Astrocyte of the spinal cord (primary cell): ENCODE measurements around the gene FGF19.

Experiments used
- DNase-seq: peaks from one replicate; pipeline ENCODE4 v3.0.0; 2011; ENCODE audit warnings: low read depth, low spot score
- H3K4me3 ChIP-seq: 2 replicates; pipeline ENCODE4 v1.5.1; 2011; ENCODE audit warnings: low read depth, mild to moderate bottlenecking, low read length, moderate library complexity
- CTCF ChIP-seq: IDR thresholded peaks from 2 replicates; pipeline ENCODE4 v1.5.1; 2012; ENCODE audit warnings: low read depth, mild to moderate bottlenecking, low read length, inconsistent platforms
- in situ Hi-C: cut with HindIII; loops from 2 replicates; pipeline ENCODE4 v1.10.0; 2017; ENCODE audit warnings: low sequenced_read_pairs

FGF19 gene

GRCh38 chr11:69655479-69656428, 48.1 kb downstream of the FGF19 start:
- TF ChIP-seq CTCF: no peak
- no peak overlapping the region for H3K4me3 ChIP-seq
- in situ Hi-C loops: loop anchor here (25.0 kb wide), 1 partner anchor 543 kb away; no protein-coding TSS in a partner anchor
- DNase-seq: no peak

GRCh38 chr11:69654660-69655478, 49.0 kb downstream of the FGF19 start:
- no peak for DNase-seq
- in situ Hi-C loops: loop anchor here (25.0 kb wide), 1 partner anchor 543 kb away; no protein-coding TSS in a partner anchor

GRCh38 chr11:69654001-69654659, 49.7 kb downstream of the FGF19 start:
- in situ Hi-C loops: loop anchor here (25.0 kb wide), 1 partner anchor 542 kb away; no protein-coding TSS in a partner anchor
- no peak for TF ChIP-seq CTCF
- no peak for DNase-seq
- H3K4me3 ChIP-seq: no peak overlapping the region

More at GRCh38 chr11:69654660-69655478, 49.0 kb downstream of the FGF19 start:
- no peak overlapping the region for H3K4me3 ChIP-seq
- TF ChIP-seq CTCF: no peak

DNA sequence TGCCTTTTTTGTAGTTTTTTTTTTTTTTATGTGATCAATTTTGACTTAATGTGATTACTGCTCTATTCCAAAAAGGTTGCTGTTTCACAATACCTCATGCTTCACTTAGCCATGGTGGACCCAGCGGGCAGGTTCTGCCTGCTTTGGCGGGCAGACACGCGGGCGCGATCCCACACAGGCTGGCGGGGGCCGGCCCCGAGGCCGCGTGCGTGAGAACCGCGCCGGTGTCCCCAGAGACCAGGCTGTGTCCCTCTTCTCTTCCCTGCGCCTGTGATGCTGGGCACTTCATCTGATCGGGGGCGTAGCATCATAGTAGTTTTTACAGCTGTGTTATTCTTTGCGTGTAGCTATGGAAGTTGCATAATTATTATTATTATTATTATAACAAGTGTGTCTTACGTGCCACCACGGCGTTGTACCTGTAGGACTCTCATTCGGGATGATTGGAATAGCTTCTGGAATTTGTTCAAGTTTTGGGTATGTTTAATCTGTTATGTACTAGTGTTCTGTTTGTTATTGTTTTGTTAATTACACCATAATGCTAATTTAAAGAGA, 50.3 kb downstream of the FGF19 start:
- in situ Hi-C loops: loop anchor here (25.0 kb wide), 1 partner anchor 541 kb away; no protein-coding TSS in a partner anchor

DNA sequence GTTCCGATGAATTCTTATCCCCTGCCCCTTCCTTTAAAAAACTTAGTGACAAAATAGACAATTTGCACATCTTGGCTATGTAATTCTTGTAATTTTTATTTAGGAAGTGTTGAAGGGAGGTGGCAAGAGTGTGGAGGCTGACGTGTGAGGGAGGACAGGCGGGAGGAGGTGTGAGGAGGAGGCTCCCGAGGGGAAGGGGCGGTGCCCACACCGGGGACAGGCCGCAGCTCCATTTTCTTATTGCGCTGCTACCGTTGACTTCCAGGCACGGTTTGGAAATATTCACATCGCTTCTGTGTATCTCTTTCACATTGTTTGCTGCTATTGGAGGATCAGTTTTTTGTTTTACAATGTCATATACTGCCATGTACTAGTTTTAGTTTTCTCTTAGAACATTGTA, 50.8 kb downstream of the FGF19 start:
- TF ChIP-seq CTCF: no peak
- no peak for DNase-seq
- in situ Hi-C loops: loop anchor here (25.0 kb wide), 1 partner anchor 541 kb away; no protein-coding TSS in a partner anchor
- H3K4me3 ChIP-seq: no peak overlapping the region

More for the DNA sequence above, 50.3 kb downstream of the FGF19 start:
- no peak for TF ChIP-seq CTCF
- DNase-seq: no peak
- no peak overlapping the region for H3K4me3 ChIP-seq
